SK-N-SH (cell line): ENCODE data around the gene STAG3. TPM values are rescaled to one million over a fixed set of nuclear protein-coding genes. Genes with fewer than 3 reads are reported as not detected.
A peak's percentile ranks its signal among the peaks of the same experiment; 100 is the strongest.
"Not testable (repeated sequence)": the region's sequence is repeated elsewhere in the genome, so short reads cannot be mapped to it uniquely, and the experiment has no call there.

Experiments
- CTCF ChIA-PET: fragments of 300-600, 350-600 bp; formaldehyde crosslinking; extraction: SDS; loops from one replicate; lab custom pipeline; 2021; lab: Yijun Ruan, JAX
- POLR2A ChIA-PET: fragments of 350-600 bp; sonication (Branson Sonifier 250); formaldehyde crosslinking; extraction: SDS; loops from one replicate; lab custom pipeline; 2020; ENCODE audit warnings: antibody characterized with exemption, inconsistent platforms; lab: Yijun Ruan, JAX
- DNase-seq: peaks from one replicate; pipeline ENCODE4 v3.0.0; 2012
- H2AFZ ChIP-seq: fragments of 200-600 bp; sonication (generic); 2 replicates; pipeline ENCODE4 v1.8.1; 2016; ENCODE audit warnings: antibody characterized with exemption, mild to moderate bottlenecking, low read depth
- H3F3A ChIP-seq: fragments of 200-600 bp; sonication (generic); replicated peaks from 2 replicates; pipeline ENCODE3; 2016; ENCODE audit warnings: antibody characterized with exemption, mild to moderate bottlenecking; ENCODE audit not compliant: insufficient read depth
- H3K27ac ChIP-seq, 2 experiments: fragments of 200-500 bp in 1 of 2; fragments of 200-600 bp in 1 of 2; sonication (Bioruptor generic) in 1 of 2; sonication (generic), shearing (Covaris generic) in 1 of 2; 2 replicates each; pipeline versions ENCODE4 v1.5.1 to v1.6.1; 2014 to 2016; ENCODE audit warnings: low read depth in 2 of 2, inconsistent platforms in 1 of 2, low read length in 1 of 2, mild to moderate bottlenecking in 1 of 2, mixed read lengths in 1 of 2
- H3K27me3 ChIP-seq: fragments of 200-600 bp; sonication (generic), shearing (Covaris generic); 2 replicates; pipeline ENCODE4 v1.6.1; 2016; ENCODE audit warnings: mixed run types; ENCODE audit not compliant: insufficient read depth
- H3K36me3 ChIP-seq, 2 experiments: fragments of 200-500 bp in 1 of 2; fragments of 200-600 bp in 1 of 2; sonication (Bioruptor generic) in 1 of 2; sonication (generic) in 1 of 2; replicated peaks in 1 of 2; 2 replicates each; pipeline versions ENCODE3 to v1.5.1; 2014 to 2016; ENCODE audit warnings: low read length in 1 of 2, mild to moderate bottlenecking in 1 of 2; ENCODE audit not compliant: insufficient read depth in 2 of 2, control insufficient read depth in 1 of 2
- H3K4me1 ChIP-seq, 2 experiments: fragments of 200-500 bp in 1 of 2; fragments of 200-600 bp in 1 of 2; sonication (Bioruptor generic) in 1 of 2; sonication (generic), shearing (Covaris generic) in 1 of 2; 2 replicates each; pipeline versions ENCODE4 v1.5.1 to v1.6.1; 2014 to 2016; ENCODE audit warnings: low read depth in 1 of 2, low read length in 1 of 2, mixed run types in 1 of 2; ENCODE audit not compliant: insufficient read depth in 2 of 2, control insufficient read depth in 1 of 2
- H3K4me2 ChIP-seq: fragments of 200-600 bp; sonication (generic), shearing (Covaris generic); 2 replicates; pipeline ENCODE4 v1.6.1; 2017; ENCODE audit warnings: mixed run types
- H3K4me3 ChIP-seq, 2 experiments: fragments of 200-500 bp in 1 of 2; fragments of 200-600 bp in 1 of 2; sonication (Bioruptor generic) in 1 of 2; sonication (generic), shearing (Covaris generic) in 1 of 2; 2 replicates each; pipeline versions ENCODE4 v1.5.1 to v1.8.1; 2014 to 2016; ENCODE audit warnings: low read depth in 2 of 2, inconsistent platforms in 1 of 2, low read length in 1 of 2, mild to moderate bottlenecking in 1 of 2, mixed read lengths in 1 of 2, moderate library complexity in 1 of 2
- H3K79me2 ChIP-seq: fragments of 200-600 bp; sonication (generic); 2 replicates; pipeline ENCODE4 v1.8.1; 2017; ENCODE audit warnings: mild to moderate bottlenecking; ENCODE audit not compliant: insufficient read depth
- H3K9ac ChIP-seq: fragments of 200-600 bp; sonication (generic); 2 replicates; pipeline ENCODE4 v1.6.1; 2017; ENCODE audit warnings: mixed run types
- H3K9me2 ChIP-seq: fragments of 200-600 bp; sonication (generic); 2 replicates; pipeline ENCODE4 v1.6.1; 2017; ENCODE audit warnings: mixed run types
- H3K9me3 ChIP-seq: fragments of 200-600 bp; sonication (generic); 2 replicates; pipeline ENCODE4 v1.6.1; 2017; ENCODE audit warnings: mixed run types, mild to moderate bottlenecking, moderate library complexity
- H4K20me1 ChIP-seq: fragments of 200-600 bp; sonication (generic); 2 replicates; pipeline ENCODE4 v1.6.1; 2017; ENCODE audit warnings: mild to moderate bottlenecking, mixed run types; ENCODE audit not compliant: insufficient read depth
- WGBS: methylation state at CpG from one replicate; pipeline ENCODE4 v1.1.6; 2017; ENCODE audit warnings: low lambda C conversion rate; 5-methylcytosine and 5-hydroxymethylcytosine counted together
- polyA plus RNA-seq, 3 experiments: library from polyadenylated mRNA; depleted of rRNA; stranded (reverse); fragments of >200 nt; gene quantifications; 2 replicates each; pipeline ENCODE4 v1.2.3, GENCODE V29; 2012

Gene STAG3
- polyA plus RNA-seq, 1 of the 3 experiments (the other 2 are of a cell fraction), result 0.10 TPM

DNA sequence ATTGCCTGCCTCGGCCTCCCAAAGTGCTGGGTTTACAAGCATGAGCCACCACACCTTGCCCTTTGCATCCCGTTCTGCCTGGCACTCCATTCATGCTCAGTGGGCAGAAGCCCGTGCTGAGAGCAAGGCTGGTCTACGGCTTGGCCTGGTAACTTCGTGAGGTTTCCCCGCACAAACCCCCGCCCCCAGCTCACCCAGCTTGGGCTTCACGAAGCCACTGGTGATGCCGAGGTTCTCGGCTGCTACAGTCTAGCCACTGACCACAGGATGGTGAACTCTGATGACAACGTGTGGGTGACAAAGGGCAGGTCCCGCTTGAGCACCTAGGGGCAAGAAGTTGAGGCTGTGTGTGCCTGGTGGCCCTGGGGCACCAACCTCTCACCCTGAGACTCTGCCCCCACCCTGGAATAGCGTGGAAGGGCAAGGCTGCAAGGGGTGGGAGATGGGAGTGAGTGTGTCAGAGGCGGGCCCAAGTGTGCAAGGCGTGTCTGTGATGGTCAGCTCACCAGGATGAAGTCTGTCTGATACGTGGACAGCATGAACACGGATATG is 45.7 kb downstream of the STAG3 start:
- POLR2A ChIA-PET, H3K4me1 ChIP-seq, H3K9me3 ChIP-seq, H3K4me3 ChIP-seq, H3F3A ChIP-seq, H3K9me2 ChIP-seq, H4K20me1 ChIP-seq, H3K79me2 ChIP-seq, H3K36me3 ChIP-seq, H3K9ac ChIP-seq, H3K27ac ChIP-seq, H3K4me2 ChIP-seq, H3K27me3 ChIP-seq, DNase-seq, H2AFZ ChIP-seq: not testable (repeated sequence)
- CTCF ChIA-PET, result interaction anchor here (0.8 to 1.4 kb wide), 2 partner anchors 33 to 93 kb away, joined by 3 to 4 read pairs; no protein-coding TSS in a partner anchor
- 90% methylated on average over 17 of the region's 17 CpGs for WGBS

DNA sequence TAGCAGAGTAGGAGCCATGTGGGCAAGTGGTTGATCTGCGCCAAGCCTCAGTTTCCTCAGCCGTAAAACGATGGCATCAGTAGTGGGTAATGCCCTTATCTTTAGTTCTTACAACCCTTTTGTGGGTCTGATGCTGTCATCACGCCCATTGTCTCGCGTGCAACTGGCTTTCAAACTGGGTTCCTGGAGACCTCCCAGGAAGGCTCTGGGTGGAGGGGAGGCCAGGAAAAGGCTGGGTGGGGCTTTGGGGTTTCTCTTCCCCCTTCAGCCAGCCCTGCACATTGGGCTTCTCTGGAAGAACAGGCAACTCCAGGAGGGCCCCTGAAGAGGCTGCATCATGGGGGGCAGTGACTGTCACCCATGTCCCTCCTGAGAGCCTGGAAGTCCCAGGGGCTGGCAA is 47.2 kb downstream of the STAG3 start:
- H3K27me3 ChIP-seq, H3F3A ChIP-seq, H3K9me2 ChIP-seq, H3K79me2 ChIP-seq, H3K9me3 ChIP-seq, CTCF ChIA-PET, H3K4me2 ChIP-seq, H4K20me1 ChIP-seq, H3K27ac ChIP-seq, H3K36me3 ChIP-seq, H2AFZ ChIP-seq, POLR2A ChIA-PET, H3K4me3 ChIP-seq, DNase-seq, H3K4me1 ChIP-seq, H3K9ac ChIP-seq: not testable (repeated sequence)
- WGBS, result 90% methylated on average over 6 of the region's 6 CpGs

DNA sequence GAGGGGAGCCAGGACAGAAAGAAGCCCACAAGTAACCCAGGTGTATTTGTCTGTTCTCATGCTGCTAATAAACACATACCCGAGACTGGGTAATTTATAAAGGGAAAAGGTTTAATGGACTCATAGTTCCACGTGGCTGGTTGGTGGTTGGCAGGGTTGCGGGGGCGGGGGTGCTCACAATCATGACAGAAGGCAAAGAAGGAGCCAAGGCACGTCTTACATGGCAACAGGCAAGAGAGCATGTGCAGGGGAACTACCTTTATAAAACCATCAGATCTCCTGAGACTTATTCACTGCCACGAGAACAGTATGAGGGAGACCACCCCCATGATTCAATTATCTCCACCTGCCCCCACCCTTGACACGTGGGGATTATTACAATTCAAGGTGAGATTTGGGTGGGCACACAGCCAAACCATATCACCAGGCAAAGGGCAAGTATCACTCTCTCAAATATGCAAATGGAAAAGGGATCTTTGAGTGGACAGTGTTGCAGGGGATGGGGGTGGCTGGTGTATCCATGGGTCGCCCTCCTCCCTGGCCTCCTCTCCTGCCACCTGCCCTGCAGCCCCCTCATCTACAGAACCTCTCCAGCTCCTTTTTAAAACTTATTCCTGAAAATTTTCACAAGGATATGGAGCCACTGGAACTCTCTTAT is 57.1 kb downstream of the STAG3 start:
- POLR2A ChIA-PET, H3K4me2 ChIP-seq, H3F3A ChIP-seq, H4K20me1 ChIP-seq, H3K79me2 ChIP-seq, H3K9ac ChIP-seq, H3K27ac ChIP-seq, H3K9me3 ChIP-seq, H3K9me2 ChIP-seq, DNase-seq, H3K4me1 ChIP-seq, H3K36me3 ChIP-seq, H3K4me3 ChIP-seq, H2AFZ ChIP-seq, H3K27me3 ChIP-seq: not testable (repeated sequence)
- 93% methylated on average over 8 of the region's 8 CpGs for WGBS
- CTCF ChIA-PET, result interaction anchor here (2.0 kb wide), 1 partner anchor 17 kb away, joined by 7 read pairs; no protein-coding TSS in a partner anchor

- H3K4me1 ChIP-seq, H3K9me3 ChIP-seq, H3K27ac ChIP-seq, H3K4me2 ChIP-seq, POLR2A ChIA-PET, H3K4me3 ChIP-seq, H3K27me3 ChIP-seq, H4K20me1 ChIP-seq, H3K36me3 ChIP-seq, H2AFZ ChIP-seq, H3F3A ChIP-seq, H3K9ac ChIP-seq, H3K9me2 ChIP-seq, DNase-seq: not testable (repeated sequence)
- WGBS, result 100% methylated on average over 7 of the region's 7 CpGs
- CTCF ChIA-PET, result interaction anchor here (1.0 kb wide), 1 partner anchor 107 kb away, joined by 3 read pairs; no protein-coding TSS in a partner anchor
- H3K79me2 ChIP-seq, result peaks cover 17% of the 10 kb centered on the region
Measured at GRCh38 chr7:100239975-100240374, 62.3 kb downstream of the STAG3 start.

GRCh38 chr7:100243385-100243784 is 65.7 kb downstream of the STAG3 start:
- not testable (repeated sequence) for H3K4me1 ChIP-seq

GRCh38 chr7:100244988-100245605 is 67.4 kb downstream of the STAG3 start:
- H2AFZ ChIP-seq, H3K4me3 ChIP-seq, H3K27me3 ChIP-seq, H3K9me2 ChIP-seq, H3K9ac ChIP-seq, POLR2A ChIA-PET, H3K27ac ChIP-seq, H3K9me3 ChIP-seq, H3K4me2 ChIP-seq, DNase-seq, H3K36me3 ChIP-seq, H3F3A ChIP-seq, H3K4me1 ChIP-seq: not testable (repeated sequence)
- Histone ChIP-seq H3K79me2 (peaks cover 12% of the 10 kb centered on the region; the same call in 1 of the 2 replicates), H4K20me1 (peaks cover 39% of the 10 kb centered on the region)
- CTCF ChIA-PET, result interaction anchor here (1.0 to 1.8 kb wide), 3 partner anchors 45 to 114 kb away, joined by 3 to 6 read pairs (median 4); no protein-coding TSS in a partner anchor
- WGBS, result 77% methylated on average over 9 of the region's 9 CpGs

More at GRCh38 chr7:100243385-100243784, 65.7 kb downstream of the STAG3 start:
- CTCF ChIA-PET, H2AFZ ChIP-seq, H3K9me3 ChIP-seq, POLR2A ChIA-PET, H3F3A ChIP-seq, H3K36me3 ChIP-seq, H3K9ac ChIP-seq, H3K4me3 ChIP-seq, H3K4me2 ChIP-seq, H3K27me3 ChIP-seq, H3K27ac ChIP-seq, H3K9me2 ChIP-seq: not testable (repeated sequence)
- Histone ChIP-seq H3K79me2 (peaks cover 16% of the 10 kb centered on the region; the same call in 1 of the 2 replicates), H4K20me1 (peaks cover 31% of the 10 kb centered on the region)
- peak; percentile 11 for DNase-seq
- 79% methylated on average over 12 of the region's 12 CpGs for WGBS
